OCI-LY1 (cell line): ENCODE data around the gene TRIOBP.

Experiments used
- EZH2 ChIP-seq: fragments of 200-600 bp; sonication (generic), shearing (Covaris generic); IDR thresholded peaks from 2 replicates; pipeline ENCODE4 v1.8.0; 2017; ENCODE audit warnings: borderline replicate concordance, mixed run types, mild to moderate bottlenecking, antibody characterized with exemption, low read length, moderate library complexity, mixed read lengths
- TF ChIP-seq, protein P1 (sequence below): fragments of 200-600 bp; sonication (generic), shearing (Covaris generic); IDR thresholded peaks from 2 replicates; pipeline ENCODE4 v1.5.1; 2017; ENCODE audit warnings: mild to moderate bottlenecking, antibody characterized with exemption, low read length, moderate library complexity, mixed read lengths

- TF ChIP-seq, protein P1, sequence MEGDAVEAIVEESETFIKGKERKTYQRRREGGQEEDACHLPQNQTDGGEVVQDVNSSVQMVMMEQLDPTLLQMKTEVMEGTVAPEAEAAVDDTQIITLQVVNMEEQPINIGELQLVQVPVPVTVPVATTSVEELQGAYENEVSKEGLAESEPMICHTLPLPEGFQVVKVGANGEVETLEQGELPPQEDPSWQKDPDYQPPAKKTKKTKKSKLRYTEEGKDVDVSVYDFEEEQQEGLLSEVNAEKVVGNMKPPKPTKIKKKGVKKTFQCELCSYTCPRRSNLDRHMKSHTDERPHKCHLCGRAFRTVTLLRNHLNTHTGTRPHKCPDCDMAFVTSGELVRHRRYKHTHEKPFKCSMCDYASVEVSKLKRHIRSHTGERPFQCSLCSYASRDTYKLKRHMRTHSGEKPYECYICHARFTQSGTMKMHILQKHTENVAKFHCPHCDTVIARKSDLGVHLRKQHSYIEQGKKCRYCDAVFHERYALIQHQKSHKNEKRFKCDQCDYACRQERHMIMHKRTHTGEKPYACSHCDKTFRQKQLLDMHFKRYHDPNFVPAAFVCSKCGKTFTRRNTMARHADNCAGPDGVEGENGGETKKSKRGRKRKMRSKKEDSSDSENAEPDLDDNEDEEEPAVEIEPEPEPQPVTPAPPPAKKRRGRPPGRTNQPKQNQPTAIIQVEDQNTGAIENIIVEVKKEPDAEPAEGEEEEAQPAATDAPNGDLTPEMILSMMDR, result peak; percentile 33; the same call in 1 of the 2 replicates
- no peak for TF ChIP-seq EZH2
These were observed 84.7 kb downstream of the TRIOBP start for GRCh38 chr22:37781434-37782059.
